ENCODE results near the gene PCDHGA8.
"Not testable (repeated sequence)": the region's sequence is repeated elsewhere in the genome, so short reads cannot be mapped to it uniquely, and the experiment has no call there.

Gene PCDHGA8

GRCh38 chr5:141373673-141374317 is 18.6 kb upstream of the PCDHGA8 start, which contains the start of gene PCDHGA6:
Gene PCDHGA6 (plus strand): TSS chr5:141373891. CDS start chr5:141374084, 193 bp downstream.
- no peak within 1 kb of the TSS for H2BK5ac ChIP-seq (ENCODE audit: low read depth, low read length, poor library complexity)
- H2AK5ac ChIP-seq (ENCODE audit: low read length), result no peak within 1 kb of the TSS
- peaks cover 2 to 3% of the 10 kb centered on the region in 2 experiments for H3K36me3 ChIP-seq (ENCODE audit: control insufficient read depth in 1 of 2, insufficient read depth in 2 of 2, low read length in 2 of 2)
- H2BK12ac ChIP-seq (ENCODE audit: low read length), result no peak within 1 kb of the TSS
- H3K9ac ChIP-seq (ENCODE audit: low read length), result no peak within 1 kb of the TSS
- DNase-seq, result peak in 1 of 2 donors; percentile 29
- no peak within 1 kb of the TSS for H3K27ac ChIP-seq (ENCODE audit: low read depth, low read length)
- no peak within 1 kb of the TSS for H2BK120ac ChIP-seq (ENCODE audit: insufficient read depth, low read length, poor library complexity)
- H2AFZ ChIP-seq (ENCODE audit: insufficient read depth, low read length, poor library complexity), result no peak within 1 kb of the TSS
- no peaks in the 10 kb centered on the region for H3K79me1 ChIP-seq (ENCODE audit: low read length)
- H3K4me1 ChIP-seq (ENCODE audit: control insufficient read depth in 1 of 2, insufficient read depth in 2 of 2, low read length in 2 of 2), result no peaks in the 10 kb centered on the region
- no peaks in the 10 kb centered on the region for H3K79me2 ChIP-seq (ENCODE audit: control insufficient read depth, insufficient read depth, low read length, poor library complexity)
- WGBS (ENCODE audit: extremely low coverage, insufficient coverage, insufficient read length), result no CpG with 5 or more reads among the region's 27 CpGs
- no peak within 1 kb of the TSS for H4K91ac ChIP-seq (ENCODE audit: low read depth, low read length)
- peak within 1 kb of the TSS; percentile 3 for H3K4me3 ChIP-seq (ENCODE audit: low read depth, low read length)
- no peak within 1 kb of the TSS for H3K4ac ChIP-seq (ENCODE audit: low read depth, low read length)
- H3K9me3 ChIP-seq (ENCODE audit: insufficient read depth, low read depth, low read length), result peaks cover 36% of the 10 kb centered on the region
- no peak within 1 kb of the TSS for H3K14ac ChIP-seq (ENCODE audit: low read length)
- H4K8ac ChIP-seq (ENCODE audit: low read depth, low read length), result no peak within 1 kb of the TSS
- no peak within 1 kb of the TSS for H3K23ac ChIP-seq (ENCODE audit: low read length)
- no peaks in the 10 kb centered on the region for H3K27me3 ChIP-seq (ENCODE audit: insufficient read depth, low read length)
- no peak within 1 kb of the TSS for H3K4me2 ChIP-seq (ENCODE audit: low read length)
- no peak within 1 kb of the TSS for H4K12ac ChIP-seq (ENCODE audit: low read depth, low read length)
- H3K18ac ChIP-seq (ENCODE audit: low read length), result no peak within 1 kb of the TSS

GRCh38 chr5:141374627-141375026 is 17.8 kb upstream of the PCDHGA8 start:
- Histone ChIP-seq H3K27me3 (ENCODE audit: insufficient read depth, low read length) (no peaks in the 10 kb centered on the region), H4K8ac (ENCODE audit: low read depth, low read length) (no peak overlapping the region), H2BK5ac (ENCODE audit: low read depth, low read length, poor library complexity) (no peak overlapping the region), H3K79me1 (ENCODE audit: low read length) (no peaks in the 10 kb centered on the region), H4K12ac (ENCODE audit: low read depth, low read length) (no peak overlapping the region), H3K23ac (ENCODE audit: low read length) (no peak overlapping the region), H3K36me3 (ENCODE audit: control insufficient read depth in 1 of 2, insufficient read depth in 2 of 2, low read length in 2 of 2) (peaks cover 2 to 3% of the 10 kb centered on the region in 2 experiments), H3K4ac (ENCODE audit: low read depth, low read length) (no peak overlapping the region), H4K91ac (ENCODE audit: low read depth, low read length) (no peak overlapping the region), H3K9me3 (ENCODE audit: insufficient read depth, low read depth, low read length) (peaks cover 36% of the 10 kb centered on the region), H3K14ac (ENCODE audit: low read length) (no peak overlapping the region), H3K18ac (ENCODE audit: low read length) (no peak overlapping the region), H2BK12ac (ENCODE audit: low read length) (no peak overlapping the region), H3K27ac (ENCODE audit: low read depth, low read length) (no peak overlapping the region), H2AFZ (ENCODE audit: insufficient read depth, low read length, poor library complexity) (no peak overlapping the region), H3K4me1 (ENCODE audit: control insufficient read depth in 1 of 2, insufficient read depth in 2 of 2, low read length in 2 of 2) (no peaks in the 10 kb centered on the region), H3K79me2 (ENCODE audit: control insufficient read depth, insufficient read depth, low read length, poor library complexity) (no peaks in the 10 kb centered on the region), H2BK120ac (ENCODE audit: insufficient read depth, low read length, poor library complexity) (no peak overlapping the region), H3K4me2 (ENCODE audit: low read length) (no peak overlapping the region), H3K9ac (ENCODE audit: low read length) (no peak overlapping the region), H3K4me3 (ENCODE audit: low read depth, low read length) (no peak overlapping the region), H2AK5ac (ENCODE audit: low read length) (no peak overlapping the region)
- no peak for DNase-seq
- WGBS (ENCODE audit: extremely low coverage, insufficient coverage, insufficient read length), result no CpG with 5 or more reads among the region's 14 CpGs

- H2BK120ac ChIP-seq (ENCODE audit: insufficient read depth, low read length, poor library complexity); H3K36me3 ChIP-seq (ENCODE audit: control insufficient read depth in 1 of 2, insufficient read depth in 2 of 2, low read length in 2 of 2); H3K4me2 ChIP-seq (ENCODE audit: low read length); H3K9ac ChIP-seq (ENCODE audit: low read length); H3K4ac ChIP-seq (ENCODE audit: low read depth, low read length); H3K27me3 ChIP-seq (ENCODE audit: insufficient read depth, low read length); H4K8ac ChIP-seq (ENCODE audit: low read depth, low read length); H4K12ac ChIP-seq (ENCODE audit: low read depth, low read length); H3K27ac ChIP-seq (ENCODE audit: low read depth, low read length); H3K23ac ChIP-seq (ENCODE audit: low read length); DNase-seq; H3K79me2 ChIP-seq (ENCODE audit: control insufficient read depth, insufficient read depth, low read length, poor library complexity); H3K4me1 ChIP-seq (ENCODE audit: control insufficient read depth in 1 of 2, insufficient read depth in 2 of 2, low read length in 2 of 2); H2BK12ac ChIP-seq (ENCODE audit: low read length); H3K4me3 ChIP-seq (ENCODE audit: low read depth, low read length); H2AK5ac ChIP-seq (ENCODE audit: low read length); H3K18ac ChIP-seq (ENCODE audit: low read length); H2BK5ac ChIP-seq (ENCODE audit: low read depth, low read length, poor library complexity); H4K91ac ChIP-seq (ENCODE audit: low read depth, low read length); H3K79me1 ChIP-seq (ENCODE audit: low read length); H3K14ac ChIP-seq (ENCODE audit: low read length); H2AFZ ChIP-seq (ENCODE audit: insufficient read depth, low read length, poor library complexity): not testable (repeated sequence)
- peaks cover 36% of the 10 kb centered on the region for H3K9me3 ChIP-seq (ENCODE audit: insufficient read depth, low read depth, low read length)
- no CpG with 5 or more reads among the region's 48 CpGs for WGBS (ENCODE audit: extremely low coverage, insufficient coverage, insufficient read length)
These were observed 16.8 kb upstream of the PCDHGA8 start for GRCh38 chr5:141375444-141376155.

- H2AFZ ChIP-seq (ENCODE audit: insufficient read depth, low read length, poor library complexity), result no peak within 1 kb of the TSS
- no peaks in the 10 kb centered on the region for H3K27me3 ChIP-seq (ENCODE audit: insufficient read depth, low read length)
- H2BK12ac ChIP-seq (ENCODE audit: low read length), result no peak within 1 kb of the TSS
- no peak within 1 kb of the TSS for H3K4ac ChIP-seq (ENCODE audit: low read depth, low read length)
- no peak within 1 kb of the TSS for H2BK120ac ChIP-seq (ENCODE audit: insufficient read depth, low read length, poor library complexity)
- no peak within 1 kb of the TSS for H3K9ac ChIP-seq (ENCODE audit: low read length)
- H4K12ac ChIP-seq (ENCODE audit: low read depth, low read length), result no peak within 1 kb of the TSS
- no peaks in the 10 kb centered on the region for H3K36me3 ChIP-seq (ENCODE audit: control insufficient read depth in 1 of 2, insufficient read depth in 2 of 2, low read length in 2 of 2)
- DNase-seq, result peak in 1 of 2 donors; percentile 34
- H3K4me1 ChIP-seq (ENCODE audit: control insufficient read depth in 1 of 2, insufficient read depth in 2 of 2, low read length in 2 of 2), result no peaks in the 10 kb centered on the region
- no peak within 1 kb of the TSS for H3K27ac ChIP-seq (ENCODE audit: low read depth, low read length)
- no peak within 1 kb of the TSS for H2AK5ac ChIP-seq (ENCODE audit: low read length)
- H3K18ac ChIP-seq (ENCODE audit: low read length), result no peak within 1 kb of the TSS
- no CpG with 5 or more reads among the region's 37 CpGs for WGBS (ENCODE audit: extremely low coverage, insufficient coverage, insufficient read length)
- H3K23ac ChIP-seq (ENCODE audit: low read length), result no peak within 1 kb of the TSS
- H3K4me3 ChIP-seq (ENCODE audit: low read depth, low read length), result no peak within 1 kb of the TSS
- H3K79me2 ChIP-seq (ENCODE audit: control insufficient read depth, insufficient read depth, low read length, poor library complexity), result no peaks in the 10 kb centered on the region
- H4K91ac ChIP-seq (ENCODE audit: low read depth, low read length), result no peak within 1 kb of the TSS
- peaks cover 20% of the 10 kb centered on the region for H3K9me3 ChIP-seq (ENCODE audit: insufficient read depth, low read depth, low read length)
- no peaks in the 10 kb centered on the region for H3K79me1 ChIP-seq (ENCODE audit: low read length)
- no peak within 1 kb of the TSS for H4K8ac ChIP-seq (ENCODE audit: low read depth, low read length)
- H3K14ac ChIP-seq (ENCODE audit: low read length), result no peak within 1 kb of the TSS
- H2BK5ac ChIP-seq (ENCODE audit: low read depth, low read length, poor library complexity), result no peak within 1 kb of the TSS
- no peak within 1 kb of the TSS for H3K4me2 ChIP-seq (ENCODE audit: low read length)
These were observed 9.8 kb upstream of the PCDHGA8 start, which contains the start of gene PCDHGA7 for GRCh38 chr5:141382469-141383294. Gene PCDHGA7 (plus strand): TSS chr5:141382742. CDS start chr5:141382900, 158 bp downstream.
